ENCODE data around the gene LLGL2.
"Not testable (repeated sequence)": the region's sequence is repeated elsewhere in the genome, so short reads cannot be mapped to it uniquely, and the experiment has no call there.

Gene LLGL2, protein sequence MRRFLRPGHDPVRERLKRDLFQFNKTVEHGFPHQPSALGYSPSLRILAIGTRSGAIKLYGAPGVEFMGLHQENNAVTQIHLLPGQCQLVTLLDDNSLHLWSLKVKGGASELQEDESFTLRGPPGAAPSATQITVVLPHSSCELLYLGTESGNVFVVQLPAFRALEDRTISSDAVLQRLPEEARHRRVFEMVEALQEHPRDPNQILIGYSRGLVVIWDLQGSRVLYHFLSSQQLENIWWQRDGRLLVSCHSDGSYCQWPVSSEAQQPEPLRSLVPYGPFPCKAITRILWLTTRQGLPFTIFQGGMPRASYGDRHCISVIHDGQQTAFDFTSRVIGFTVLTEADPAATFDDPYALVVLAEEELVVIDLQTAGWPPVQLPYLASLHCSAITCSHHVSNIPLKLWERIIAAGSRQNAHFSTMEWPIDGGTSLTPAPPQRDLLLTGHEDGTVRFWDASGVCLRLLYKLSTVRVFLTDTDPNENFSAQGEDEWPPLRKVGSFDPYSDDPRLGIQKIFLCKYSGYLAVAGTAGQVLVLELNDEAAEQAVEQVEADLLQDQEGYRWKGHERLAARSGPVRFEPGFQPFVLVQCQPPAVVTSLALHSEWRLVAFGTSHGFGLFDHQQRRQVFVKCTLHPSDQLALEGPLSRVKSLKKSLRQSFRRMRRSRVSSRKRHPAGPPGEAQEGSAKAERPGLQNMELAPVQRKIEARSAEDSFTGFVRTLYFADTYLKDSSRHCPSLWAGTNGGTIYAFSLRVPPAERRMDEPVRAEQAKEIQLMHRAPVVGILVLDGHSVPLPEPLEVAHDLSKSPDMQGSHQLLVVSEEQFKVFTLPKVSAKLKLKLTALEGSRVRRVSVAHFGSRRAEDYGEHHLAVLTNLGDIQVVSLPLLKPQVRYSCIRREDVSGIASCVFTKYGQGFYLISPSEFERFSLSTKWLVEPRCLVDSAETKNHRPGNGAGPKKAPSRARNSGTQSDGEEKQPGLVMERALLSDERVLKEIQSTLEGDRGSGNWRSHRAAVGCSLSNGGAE

DNA sequence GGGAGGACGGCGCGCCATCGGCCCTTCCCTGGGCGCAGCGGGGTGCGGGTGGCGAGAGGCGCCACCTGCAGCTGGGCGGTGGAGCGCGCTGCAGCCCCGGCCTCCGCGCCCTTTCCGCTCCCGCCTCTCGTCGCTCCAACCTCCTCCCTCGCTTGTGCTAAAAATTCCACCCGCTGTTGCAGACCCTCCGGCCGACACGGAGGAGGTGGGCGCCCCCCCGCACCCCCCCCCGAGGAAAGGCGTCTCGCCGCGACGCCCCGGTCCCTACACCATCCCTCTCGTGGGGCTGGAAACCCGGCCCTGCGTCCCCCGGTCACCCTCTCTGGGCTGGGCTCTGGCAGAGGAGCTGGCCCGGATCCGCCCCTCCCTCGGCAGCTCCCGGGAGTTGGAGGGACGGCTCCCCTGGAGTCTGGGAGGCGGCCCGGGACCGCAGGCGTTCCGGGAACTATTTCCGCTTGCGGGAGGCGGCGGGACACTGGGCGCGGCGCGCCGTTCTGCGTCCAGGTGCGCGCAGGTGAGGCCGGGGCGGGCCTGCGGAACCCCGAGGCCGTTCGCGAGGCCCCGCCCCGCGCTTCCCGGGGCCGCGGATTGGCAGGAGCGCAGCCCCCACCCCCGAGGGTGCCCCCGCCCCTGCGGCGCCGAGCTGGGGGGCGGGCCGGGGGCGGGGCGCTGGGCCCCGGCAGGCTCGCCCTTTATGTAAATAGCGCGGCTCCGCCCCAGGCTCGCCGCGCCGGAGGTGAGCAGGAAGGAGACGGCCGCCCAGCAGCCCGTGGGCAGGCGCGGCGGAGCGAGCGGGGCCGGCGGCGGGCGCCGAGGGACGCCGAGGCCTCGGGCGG is at the start of gene LLGL2:
Gene LLGL2, plus strand, starts transcription at position 728 of the 836 bp plus-strand sequence. CDS start 17,730 bp downstream, outside the sequence.
- peak; percentile 76 for DNase-seq

- no peak for DNase-seq
Measured at GRCh38 chr17:75475851-75476250, 49.6 kb upstream of the LLGL2 start.

GRCh38 chr17:75476271-75476671 is 49.2 kb upstream of the LLGL2 start:
- no peak for DNase-seq

DNA sequence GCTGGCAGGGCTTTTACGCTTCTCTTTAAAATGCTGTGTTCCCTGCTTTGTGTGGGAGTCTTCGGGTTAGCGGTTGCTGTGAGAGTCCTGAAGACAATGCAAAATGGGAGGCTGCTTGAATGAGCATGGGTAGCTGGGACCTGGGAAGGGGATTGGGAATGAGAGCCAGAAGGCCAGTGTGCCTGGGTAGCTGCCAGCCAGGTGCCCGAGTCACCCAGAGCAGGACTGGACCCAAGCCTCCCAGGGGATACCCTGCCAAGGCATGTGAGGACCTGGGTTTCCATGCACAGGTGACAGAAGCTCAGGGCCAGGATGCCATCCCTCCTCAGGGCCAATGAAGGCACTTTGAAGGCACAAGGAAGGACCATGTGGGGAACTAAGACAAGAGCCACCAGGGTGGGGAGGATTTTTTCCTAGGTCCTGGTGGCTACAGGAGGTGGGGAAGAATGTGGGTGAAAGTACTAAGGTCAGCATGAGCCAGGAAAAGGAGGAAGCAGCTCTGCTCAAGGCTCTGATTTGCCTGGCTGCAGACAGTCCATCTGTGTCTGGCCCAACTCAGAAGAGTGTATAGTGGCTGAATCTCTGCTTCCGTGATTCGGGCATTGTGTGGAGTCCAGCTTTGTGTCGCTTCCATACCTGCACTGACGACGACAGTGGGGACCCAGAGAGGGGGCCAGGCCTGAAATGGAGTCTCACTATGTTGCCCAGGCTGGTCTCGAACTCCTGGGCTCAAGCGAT is 48.6 kb upstream of the LLGL2 start:
- no peak for DNase-seq

DNA sequence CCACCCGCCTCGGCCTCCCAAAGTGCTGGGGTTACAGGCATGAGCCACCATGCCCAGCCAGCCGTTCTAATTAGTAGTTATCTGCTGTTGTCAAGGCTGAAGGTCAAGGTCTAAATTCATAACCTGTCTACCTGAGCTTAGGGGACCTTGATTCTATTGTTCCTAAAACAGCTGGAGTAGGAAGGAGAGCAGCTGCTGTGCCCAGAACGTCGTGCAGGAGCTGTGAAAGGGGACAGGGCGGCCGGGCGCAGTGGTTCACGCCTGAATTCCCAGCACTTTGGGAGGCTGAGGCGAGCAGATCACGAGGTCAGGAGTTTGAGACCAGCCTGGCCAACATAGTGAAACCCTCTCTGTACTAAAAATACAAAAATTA is 48.0 kb upstream of the LLGL2 start:
- not testable (repeated sequence) for DNase-seq

DNA sequence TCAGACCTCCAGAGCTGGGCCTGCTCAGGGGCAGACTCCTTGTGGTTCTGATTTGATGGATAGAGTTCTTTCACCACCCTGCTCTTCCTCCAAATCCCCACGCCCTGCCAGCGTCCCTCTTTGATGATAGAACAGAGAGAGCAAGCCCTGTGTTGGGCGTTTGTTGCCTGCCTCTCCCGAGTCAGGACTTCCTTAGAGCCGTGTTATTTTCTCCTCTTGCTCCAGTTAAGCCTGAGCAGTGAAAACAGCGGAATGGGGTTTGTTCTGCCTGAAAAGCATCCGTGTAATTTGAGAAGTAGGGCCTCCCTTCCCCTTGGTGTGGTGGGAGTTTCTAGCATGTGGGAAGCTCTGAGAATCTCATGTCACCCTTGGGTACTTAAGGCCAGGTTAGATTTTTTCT is 47.0 kb upstream of the LLGL2 start:
- no peak for DNase-seq

DNA sequence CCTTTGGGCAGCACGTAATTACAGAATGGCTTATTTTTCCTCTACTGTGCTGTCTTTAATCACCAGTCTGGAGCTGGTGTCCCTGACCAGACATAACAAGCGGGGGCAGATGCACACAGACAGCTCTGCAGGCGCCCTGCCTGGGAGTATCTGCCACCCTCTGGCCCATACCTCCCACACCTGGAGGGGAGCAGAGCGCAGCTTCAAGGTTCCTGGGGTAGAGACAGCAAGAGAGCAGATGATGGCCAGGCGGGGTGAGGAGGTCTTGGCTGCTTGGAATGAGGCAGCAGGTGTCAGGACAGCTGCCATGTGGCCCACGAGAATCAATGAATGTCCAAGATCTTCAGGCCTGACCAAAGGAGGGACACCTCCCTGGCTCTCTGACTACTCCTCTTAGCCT is 45.2 kb upstream of the LLGL2 start:
- no peak for DNase-seq

GRCh38 chr17:75481194-75482068 is 44.1 kb upstream of the LLGL2 start:
- no peak for DNase-seq

GRCh38 chr17:75482098-75482942 is 43.2 kb upstream of the LLGL2 start:
- DNase-seq, result no peak

DNA sequence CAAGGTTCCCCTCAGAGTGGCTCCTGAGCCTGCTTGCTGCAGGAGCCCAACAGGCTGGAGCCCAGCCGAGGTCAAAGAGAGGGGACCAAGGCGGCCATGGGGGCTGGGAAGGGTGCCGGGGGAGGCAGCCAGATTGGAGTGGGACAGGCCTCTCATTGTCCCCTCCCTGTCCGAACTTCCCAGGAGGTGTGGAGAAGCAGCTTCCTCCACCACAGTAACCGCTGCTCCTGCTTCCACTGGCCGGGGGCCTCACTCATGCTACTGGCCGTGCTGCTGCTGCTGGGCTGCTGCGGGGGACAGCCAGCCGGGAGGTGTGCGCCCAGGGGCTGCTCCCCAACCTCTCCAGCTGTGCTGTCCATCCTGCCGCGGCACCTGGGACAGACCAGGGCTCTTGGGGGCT is 39.8 kb upstream of the LLGL2 start:
- DNase-seq, result no peak

GRCh38 chr17:75486151-75486550 is 39.3 kb upstream of the LLGL2 start:
- DNase-seq, result no peak

GRCh38 chr17:75486951-75487350 is 38.5 kb upstream of the LLGL2 start:
- DNase-seq, result no peak

DNA sequence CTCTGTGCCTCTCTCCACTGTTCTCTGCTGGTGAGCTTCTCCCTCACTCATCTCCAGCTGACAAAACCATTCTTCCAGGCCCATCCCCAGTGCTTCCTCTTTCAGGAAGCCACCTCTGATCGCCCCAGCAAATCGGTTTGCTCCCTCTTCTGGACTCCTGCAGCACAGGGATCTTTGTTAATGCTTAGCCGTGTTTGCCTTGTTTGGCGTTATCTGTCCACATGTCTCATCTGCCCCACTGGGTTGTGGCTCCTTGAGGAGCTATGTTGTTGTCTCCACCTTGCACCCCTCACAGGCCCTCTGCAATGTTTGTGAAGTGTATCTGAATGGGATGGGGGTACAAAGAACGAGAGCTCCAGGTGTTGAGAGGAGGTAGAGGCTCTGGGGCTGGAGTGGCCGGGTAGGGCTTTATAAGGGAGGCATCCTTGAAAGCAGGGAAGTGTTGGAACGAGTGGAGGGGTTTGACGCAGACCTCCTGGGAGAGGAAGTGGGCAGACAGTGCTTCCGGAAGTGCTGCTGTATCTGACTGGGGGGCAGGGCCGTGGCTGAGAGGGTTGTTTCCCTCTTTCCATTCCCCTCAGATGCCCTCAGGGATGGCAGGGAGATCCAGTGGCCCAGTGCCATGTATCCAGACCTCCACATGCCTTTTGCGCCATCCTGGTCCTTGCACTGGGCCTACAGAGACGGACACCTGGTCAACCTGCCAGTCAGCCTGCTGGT is 38.0 kb upstream of the LLGL2 start:
- peak; percentile 69 for DNase-seq

- DNase-seq, result no peak
Measured at GRCh38 chr17:75488693-75489510, 36.6 kb upstream of the LLGL2 start.

DNA sequence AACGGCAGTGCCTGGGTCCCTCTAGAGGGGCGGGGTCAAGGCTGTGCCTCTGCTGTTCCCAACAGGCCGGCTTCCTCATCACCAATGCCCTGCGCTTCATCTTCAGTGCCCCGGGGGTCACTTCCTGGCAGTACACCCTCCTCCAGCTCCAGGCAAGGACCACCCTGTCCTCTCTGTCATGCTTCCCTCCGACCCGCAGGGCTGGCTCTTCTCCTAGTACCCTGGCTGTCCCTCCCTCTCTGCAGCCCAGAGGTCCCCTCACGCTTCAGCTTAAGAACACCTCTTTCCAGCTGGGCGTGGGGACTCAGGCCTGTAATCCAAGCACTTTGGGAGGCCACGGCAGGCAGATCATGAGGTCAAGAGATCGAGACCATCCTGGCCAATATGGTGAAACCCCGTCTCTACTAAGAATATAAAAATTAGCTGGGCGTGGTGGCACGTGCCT is 36.0 kb upstream of the LLGL2 start:
- no peak for DNase-seq

DNA sequence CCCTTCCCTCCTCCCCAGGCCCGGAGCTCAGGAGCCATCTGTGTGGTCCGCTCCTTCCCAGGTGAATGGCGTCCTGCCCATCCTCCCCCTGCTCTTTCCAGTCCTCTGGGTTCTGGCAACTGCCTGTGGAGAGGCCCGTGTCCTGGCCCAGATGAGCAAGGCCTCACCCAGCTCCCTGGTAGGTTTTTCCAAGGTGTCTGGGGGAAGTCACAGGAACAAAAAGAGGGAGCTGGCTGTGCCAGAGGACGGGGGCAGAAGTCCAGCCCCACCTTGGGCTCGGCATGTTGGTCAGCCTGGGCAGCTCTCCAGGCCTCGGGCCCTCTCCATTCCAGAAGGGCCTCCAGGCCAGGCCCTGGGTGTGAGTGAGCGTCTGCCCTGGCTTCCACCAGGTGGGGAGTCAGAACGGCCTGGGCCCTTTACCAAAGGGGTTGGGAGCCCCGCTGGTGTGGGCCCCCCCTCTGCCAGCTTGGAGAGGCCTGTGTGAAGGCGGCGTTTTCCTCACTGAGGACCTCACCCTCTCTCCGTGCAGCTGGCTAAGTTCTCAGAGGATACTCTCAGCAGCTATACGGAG is 35.2 kb upstream of the LLGL2 start:
- DNase-seq, result no peak

GRCh38 chr17:75490953-75491649 is 34.4 kb upstream of the LLGL2 start:
- no peak for DNase-seq

Data from inflammatory macrophage treated with lipopolysaccharide for 4 hours (primary cell).